Stimulated activated CD8-positive, alpha-beta memory T cell treated with anti-CD3 and anti-CD28 coated beads, Interleukin-15, amount 100 ng/mL, for 24 hours (primary cell): ENCODE data around the gene SGIP1.
"Not testable (repeated sequence)": the region's sequence is repeated elsewhere in the genome, so short reads cannot be mapped to it uniquely, and the experiment has no call there.

Experiments used
- DNase-seq: peaks from one replicate; pipeline ENCODE4 v3.0.0-alpha.2; 2020; ENCODE audit warnings: low read depth

Gene SGIP1

GRCh38 chr1:66769512-66770229 lies 235.7 kb downstream of the SGIP1 start:
- DNase-seq: no peak

- no peak for DNase-seq
Measured at GRCh38 chr1:66770240-66770639, 236.3 kb downstream of the SGIP1 start.

GRCh38 chr1:66770694-66771093 lies 236.7 kb downstream of the SGIP1 start:
- no peak for DNase-seq

GRCh38 chr1:66773227-66773626 lies 239.3 kb downstream of the SGIP1 start:
- no peak for DNase-seq

- DNase-seq: no peak
Measured at GRCh38 chr1:66774438-66774837, 240.5 kb downstream of the SGIP1 start.

- DNase-seq: no peak
Measured at GRCh38 chr1:66775646-66776045, 241.7 kb downstream of the SGIP1 start.

- DNase-seq: no peak
Measured at GRCh38 chr1:66777831-66778230, 243.9 kb downstream of the SGIP1 start.

GRCh38 chr1:66778266-66778665 lies 244.3 kb downstream of the SGIP1 start:
- DNase-seq: no peak

GRCh38 chr1:66778969-66779368 lies 245.0 kb downstream of the SGIP1 start:
- no peak for DNase-seq

- no peak for DNase-seq
Measured at GRCh38 chr1:66779475-66780078, 245.6 kb downstream of the SGIP1 start.

- not testable (repeated sequence) for DNase-seq
Measured at GRCh38 chr1:66785800-66786199, 251.8 kb downstream of the SGIP1 start.

- no peak for DNase-seq
Measured at GRCh38 chr1:66787641-66788040, 253.7 kb downstream of the SGIP1 start.

GRCh38 chr1:66788231-66788939 lies 254.4 kb downstream of the SGIP1 start:
- no peak for DNase-seq

GRCh38 chr1:66791621-66792610 lies 258.0 kb downstream of the SGIP1 start:
- no peak for DNase-seq

- not testable (repeated sequence) for DNase-seq
Measured at GRCh38 chr1:66795839-66796238, 261.9 kb downstream of the SGIP1 start.
